Erythroblast (primary cell): ENCODE measurements around the gene GPRIN3.

Experiments
- GATA1 ChIP-seq: IDR thresholded peaks from 2 replicates; pipeline ENCODE4 v1.6.1; 2011; ENCODE audit warnings: low read depth, mild to moderate bottlenecking, control low read depth, low read length, moderate library complexity
- POLR2A ChIP-seq: IDR thresholded peaks from 2 replicates; pipeline ENCODE4 v1.6.1; 2011; ENCODE audit warnings: mild to moderate bottlenecking, low read length

- no peak for TF ChIP-seq POLR2A
- TF ChIP-seq GATA1: no peak
These were observed 94.3 kb downstream of the GPRIN3 start for GRCh38 chr4:89213382-89213701.
